Osteoblast (primary cell): Measurements from ENCODE around the gene JMJD6. TPM values are rescaled to one million over a fixed set of nuclear protein-coding genes. Genes with fewer than 3 reads are reported as not detected.
A peak's percentile ranks its signal among the peaks of the same experiment; 100 is the strongest.

Experiments used
- DNase-seq: peaks from one replicate; pipeline ENCODE4 v3.0.0; 2011; ENCODE audit warnings: low spot score, mixed read lengths; ENCODE audit not compliant: insufficient read length; ENCODE audit errors: missing footprints
- H2AFZ ChIP-seq: 2 replicates; pipeline ENCODE4 v1.6.0; 2011; ENCODE audit warnings: mild to moderate bottlenecking, low read length
- H3K27ac ChIP-seq: 2 replicates; pipeline ENCODE4 v1.5.1; 2011; ENCODE audit warnings: mild to moderate bottlenecking, low read depth, low read length, moderate library complexity
- H3K27me3 ChIP-seq: 2 replicates; pipeline ENCODE4 v1.6.0; 2012; ENCODE audit warnings: mild to moderate bottlenecking, control low read depth, inconsistent platforms, low read length, moderate library complexity; ENCODE audit not compliant: insufficient read depth
- H3K36me3 ChIP-seq: 2 replicates; pipeline ENCODE4 v1.5.1; 2011; ENCODE audit warnings: mild to moderate bottlenecking, low read length, control low read depth, moderate library complexity; ENCODE audit not compliant: insufficient read depth
- H3K4me1 ChIP-seq: 2 replicates; pipeline ENCODE4 v1.5.1; 2011; ENCODE audit warnings: mild to moderate bottlenecking, low read length, control low read depth, moderate library complexity; ENCODE audit not compliant: insufficient read depth
- H3K4me2 ChIP-seq: 2 replicates; pipeline ENCODE4 v1.6.0; 2011; ENCODE audit warnings: mild to moderate bottlenecking, low read length; ENCODE audit not compliant: insufficient read depth
- H3K4me3 ChIP-seq: fragments of 200-600 bp; sonication (generic); 3 replicates; pipeline ENCODE4 v1.5.1; 2012; ENCODE audit warnings: mild to moderate bottlenecking, low read length, inconsistent platforms; ENCODE audit not compliant: insufficient read depth
- H3K79me2 ChIP-seq: 2 replicates; pipeline ENCODE4 v1.6.0; 2012; ENCODE audit warnings: mild to moderate bottlenecking, low read length, control low read depth, inconsistent platforms; ENCODE audit not compliant: insufficient read depth
- H3K9me3 ChIP-seq: 2 replicates; pipeline ENCODE4 v1.5.1; 2011; ENCODE audit warnings: low read depth, low read length, control low read depth
- H4K20me1 ChIP-seq: 2 replicates; pipeline ENCODE4 v1.6.0; 2012; ENCODE audit warnings: mild to moderate bottlenecking, low read length, control low read depth; ENCODE audit not compliant: insufficient read depth
- CTCF ChIP-seq: IDR thresholded peaks from 2 replicates; pipeline ENCODE4 v1.5.1; 2011; ENCODE audit warnings: mild to moderate bottlenecking, low read depth, low read length, moderate library complexity; ENCODE audit errors: extremely low read depth
- total RNA-seq: library from RNA; depleted of rRNA; stranded (reverse); fragments of >200 nt; gene quantifications from 2 replicates; pipeline ENCODE4 v1.2.3, GENCODE V29; 2012

JMJD6 gene
- total RNA-seq, 1 donor: 18.8 TPM

- Histone ChIP-seq H3K4me1 (peaks cover 32% of the 10 kb centered on the region), H3K4me2 (peak overlapping the region; percentile 96), H3K27ac (peak overlapping the region; percentile 99), H3K27me3 (no peaks in the 10 kb centered on the region), H3K4me3 (peak overlapping the region; percentile 85), H3K9me3 (no peaks in the 10 kb centered on the region), H3K79me2 (peaks cover 81% of the 10 kb centered on the region), H4K20me1 (peaks cover 56% of the 10 kb centered on the region), H2AFZ (peak overlapping the region; percentile 3), H3K36me3 (peaks cover 32% of the 10 kb centered on the region)
- peak; percentile 99 for DNase-seq
- TF ChIP-seq CTCF: no peak
Measured at GRCh38 chr17:76709077-76709950, 17.1 kb downstream of the JMJD6 start.

- Histone ChIP-seq H3K79me2 (peaks cover 79% of the 10 kb centered on the region), H3K4me1 (peaks cover 32% of the 10 kb centered on the region), H3K4me2 (peak overlapping the region; percentile 96), H3K4me3 (peak overlapping the region; percentile 85), H3K36me3 (peaks cover 22% of the 10 kb centered on the region), H4K20me1 (peaks cover 54% of the 10 kb centered on the region), H2AFZ (no peak overlapping the region), H3K27me3 (no peaks in the 10 kb centered on the region), H3K27ac (peak overlapping the region; percentile 99), H3K9me3 (no peaks in the 10 kb centered on the region)
- DNase-seq: peak; percentile 68
- TF ChIP-seq CTCF: peak; percentile 19
Measured at GRCh38 chr17:76707985-76708807, 18.2 kb downstream of the JMJD6 start.

- Histone ChIP-seq H3K27ac (no peak overlapping the region), H3K9me3 (no peaks in the 10 kb centered on the region), H3K79me2 (peaks cover 87% of the 10 kb centered on the region), H2AFZ (no peak overlapping the region), H3K4me1 (peaks cover 33% of the 10 kb centered on the region), H3K27me3 (no peaks in the 10 kb centered on the region), H3K4me2 (no peak overlapping the region), H3K4me3 (no peak overlapping the region), H4K20me1 (peaks cover 66% of the 10 kb centered on the region), H3K36me3 (peaks cover 17% of the 10 kb centered on the region)
- DNase-seq: no peak
- TF ChIP-seq CTCF: no peak
Measured at GRCh38 chr17:76706817-76707216, 19.6 kb downstream of the JMJD6 start.

GRCh38 chr17:76704805-76705204 lies 21.6 kb downstream of the JMJD6 start:
- Histone ChIP-seq H3K9me3 (no peaks in the 10 kb centered on the region), H3K4me1 (peaks cover 42% of the 10 kb centered on the region), H3K27me3 (no peaks in the 10 kb centered on the region), H2AFZ (no peak overlapping the region), H3K27ac (peak overlapping the region; percentile 49), H3K4me2 (peak overlapping the region; percentile 13), H4K20me1 (peaks cover 77% of the 10 kb centered on the region), H3K36me3 (peaks cover 17% of the 10 kb centered on the region), H3K79me2 (peaks cover 95% of the 10 kb centered on the region), H3K4me3 (no peak overlapping the region)
- no peak for TF ChIP-seq CTCF
- no peak for DNase-seq
